Measurements from ENCODE around the gene ALDH3A2.
"Not testable (repeated sequence)": the region's sequence is repeated elsewhere in the genome, so short reads cannot be mapped to it uniquely, and the experiment has no call there.

Gene ALDH3A2

DNA sequence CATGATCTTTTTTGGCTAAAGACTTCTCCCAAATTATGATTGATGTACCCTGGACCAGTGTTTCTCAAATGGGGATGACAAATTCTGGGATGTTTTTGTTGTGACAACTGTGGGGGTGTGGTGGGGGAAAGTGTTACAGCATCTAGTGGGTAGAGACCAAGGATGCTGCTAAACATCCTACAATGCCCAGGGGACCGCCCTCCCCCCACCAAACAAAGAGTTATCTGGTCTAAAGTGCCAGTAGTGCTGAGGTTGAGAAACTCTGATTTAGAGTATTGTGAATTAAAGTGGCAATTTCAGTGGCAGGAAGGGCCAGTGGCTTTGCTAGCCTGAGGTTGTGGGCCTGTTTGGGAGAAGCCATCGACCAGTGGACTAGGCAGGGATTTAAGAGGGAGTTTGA lies 34.6 kb downstream of the ALDH3A2 start:
- no peak for DNase-seq

DNA sequence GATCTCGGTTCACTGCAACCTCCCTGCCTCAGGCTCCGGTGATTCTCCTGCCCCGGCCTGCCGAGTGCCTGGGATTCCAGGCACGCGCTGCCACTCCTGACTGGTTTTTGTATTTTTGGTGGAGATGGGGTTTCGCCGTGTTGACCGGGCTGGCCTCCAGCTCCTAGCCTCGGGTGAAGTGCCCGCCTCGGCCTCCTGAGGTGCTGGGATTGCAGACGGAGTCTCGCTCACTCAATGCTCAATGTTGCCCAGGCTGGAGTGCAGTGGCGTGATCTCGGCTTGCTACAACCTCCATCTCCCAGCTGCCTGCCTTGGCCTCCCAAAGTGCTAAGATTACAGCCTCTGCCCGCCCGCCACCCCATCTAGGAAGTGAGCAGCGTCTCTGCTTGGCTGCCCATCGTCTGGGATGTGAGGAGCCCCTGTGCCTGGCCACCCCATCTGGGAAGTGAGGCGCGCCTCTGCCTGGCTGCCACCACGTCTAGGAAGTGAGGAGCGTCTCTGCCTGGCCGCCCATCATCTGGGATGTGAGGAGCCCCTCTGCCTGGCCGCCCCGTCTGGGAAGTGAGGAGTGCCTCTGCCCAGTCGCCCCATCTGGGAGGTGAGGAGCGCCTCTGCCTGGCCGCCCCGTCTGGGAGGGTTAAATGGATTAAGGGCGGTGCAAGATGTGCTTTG lies 36.5 kb downstream of the ALDH3A2 start:
- not testable (repeated sequence) for DNase-seq

DNA sequence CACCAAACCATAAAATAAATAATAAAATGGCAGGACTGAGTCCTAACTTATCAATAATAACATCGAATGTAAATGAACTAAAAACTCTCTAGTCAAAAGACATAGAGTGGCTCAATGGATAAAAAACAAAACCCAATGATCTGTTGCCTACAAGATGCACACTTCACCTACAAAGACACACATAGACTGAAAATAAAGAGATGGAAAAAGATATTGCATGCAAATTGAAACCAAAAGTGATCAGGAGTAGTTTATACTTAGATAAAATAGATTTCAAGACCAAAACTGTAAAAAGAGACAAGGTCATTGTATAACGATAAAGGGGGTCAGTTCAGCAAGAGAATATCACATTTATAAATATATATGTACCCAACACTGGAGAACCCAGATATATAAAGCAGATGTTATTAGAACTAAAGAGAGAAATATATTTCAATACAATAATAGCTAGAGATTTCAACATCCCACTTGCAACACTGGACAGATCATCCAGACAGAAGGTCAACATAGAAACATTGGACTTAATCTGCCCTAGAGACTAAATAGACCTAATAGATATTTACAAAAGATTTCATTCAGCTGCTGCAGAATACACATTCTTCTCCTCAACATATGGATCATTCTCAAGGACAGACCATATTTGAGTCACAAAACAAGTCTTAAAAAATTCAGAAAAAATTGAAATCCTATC lies 38.0 kb downstream of the ALDH3A2 start:
- no peak for DNase-seq

DNA sequence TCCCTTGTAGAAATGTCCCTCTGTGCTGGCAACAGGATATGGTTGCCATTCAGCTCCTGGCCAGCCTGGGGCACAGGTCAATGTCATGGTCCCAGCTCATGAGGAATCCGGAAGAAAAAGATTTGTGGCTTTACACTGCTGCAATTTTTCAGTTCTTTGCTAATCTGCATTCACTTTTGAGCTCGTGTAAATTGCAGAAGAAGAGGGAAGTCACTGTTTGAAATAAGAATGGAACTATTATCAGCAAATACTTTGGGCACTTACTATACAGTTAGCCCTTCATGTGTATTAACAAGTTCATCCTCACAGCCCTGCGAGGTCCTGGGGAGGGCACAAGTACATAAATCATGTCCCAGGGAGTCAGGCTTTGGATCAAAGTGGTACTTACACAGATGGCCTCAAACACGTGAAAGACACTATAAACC lies 53.7 kb downstream of the ALDH3A2 start:
- DNase-seq, result no peak

DNA sequence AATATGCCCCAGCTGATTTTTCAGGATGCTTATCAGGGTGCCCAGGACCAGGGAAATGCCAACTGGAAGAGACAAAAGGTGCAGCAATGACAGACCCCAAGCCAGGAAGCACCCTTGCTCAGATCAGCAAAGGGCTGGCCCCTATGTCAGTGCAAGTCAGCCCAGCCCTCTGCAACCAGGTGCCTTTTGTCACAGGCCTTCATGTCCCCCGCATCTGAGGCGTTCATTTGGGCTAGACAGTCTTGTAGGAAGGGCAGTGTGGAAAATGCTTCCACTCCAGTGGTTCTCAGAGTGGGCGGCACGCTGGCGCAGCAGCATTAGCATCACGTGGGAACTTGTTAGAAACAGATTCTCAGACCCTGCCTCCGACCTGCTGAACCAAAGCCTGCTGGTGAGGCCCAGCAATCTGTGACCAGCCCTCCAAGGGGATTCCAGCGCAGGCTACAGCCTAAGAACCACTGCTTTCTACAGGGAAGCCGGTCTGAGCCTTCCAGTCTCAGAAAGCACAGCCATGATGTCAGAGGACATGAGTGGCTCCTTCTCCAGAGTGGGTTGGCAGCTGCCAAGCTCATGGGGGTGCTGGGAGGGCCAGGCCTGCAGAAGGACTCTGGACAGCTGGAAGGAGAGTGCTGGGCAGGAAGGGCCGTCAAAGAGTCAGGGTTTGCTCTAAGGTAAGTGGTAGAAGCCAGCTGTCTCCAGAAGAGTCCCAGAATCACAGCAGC lies 54.7 kb downstream of the ALDH3A2 start:
- no peak for DNase-seq

- no peak for DNase-seq
These were observed 55.5 kb downstream of the ALDH3A2 start for GRCh38 chr17:19703828-19704613.

- no peak for DNase-seq
These were observed 56.6 kb downstream of the ALDH3A2 start for GRCh38 chr17:19705201-19705600.

DNA sequence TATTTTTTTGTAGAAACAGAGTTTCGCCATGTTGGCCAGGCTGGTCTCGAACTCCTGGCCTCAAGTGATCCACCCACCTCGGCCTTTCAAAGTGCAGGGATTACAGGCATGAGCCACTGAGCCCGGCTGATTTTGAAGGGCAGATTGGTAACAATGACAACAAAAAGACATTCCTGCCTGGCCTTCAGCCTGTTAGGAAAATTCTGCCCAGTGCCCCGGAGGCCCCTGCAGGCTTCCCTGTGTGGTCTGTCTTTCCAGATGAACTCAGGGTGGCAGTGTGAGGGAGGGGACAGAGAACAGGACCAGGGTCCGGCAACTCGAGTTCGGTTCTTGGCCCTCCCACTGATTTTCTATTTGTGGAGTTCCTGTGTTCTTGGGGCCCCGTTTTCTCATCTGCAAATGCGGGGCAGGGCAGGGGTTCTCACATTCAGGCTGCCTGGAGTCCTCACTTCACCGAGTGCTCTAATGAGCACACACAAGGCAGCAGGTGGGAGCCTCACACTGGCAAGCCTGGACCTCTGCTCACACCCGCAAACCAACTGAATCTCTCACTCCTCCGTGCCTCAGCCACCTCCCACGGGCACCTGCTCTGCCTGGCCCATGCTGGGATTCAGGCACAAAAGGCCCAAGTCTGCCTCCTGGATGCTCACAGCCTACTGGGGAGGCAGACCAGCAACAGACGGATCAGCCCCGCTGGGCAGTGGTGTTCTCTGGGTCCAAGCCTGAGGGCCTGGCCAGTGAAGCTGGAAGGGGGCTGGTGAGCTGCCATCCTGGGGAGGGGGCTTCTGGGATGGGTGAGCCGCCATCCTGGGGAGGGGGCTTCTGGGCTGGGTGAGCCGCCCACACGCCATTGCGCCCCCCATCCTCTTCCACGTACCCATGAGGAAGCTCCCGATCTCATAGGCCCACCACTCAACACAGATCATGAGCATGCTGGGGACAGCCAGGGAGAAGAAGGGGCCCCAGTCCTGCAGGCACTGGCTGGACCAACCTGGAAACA lies 57.5 kb downstream of the ALDH3A2 start:
- no peak for DNase-seq

DNA sequence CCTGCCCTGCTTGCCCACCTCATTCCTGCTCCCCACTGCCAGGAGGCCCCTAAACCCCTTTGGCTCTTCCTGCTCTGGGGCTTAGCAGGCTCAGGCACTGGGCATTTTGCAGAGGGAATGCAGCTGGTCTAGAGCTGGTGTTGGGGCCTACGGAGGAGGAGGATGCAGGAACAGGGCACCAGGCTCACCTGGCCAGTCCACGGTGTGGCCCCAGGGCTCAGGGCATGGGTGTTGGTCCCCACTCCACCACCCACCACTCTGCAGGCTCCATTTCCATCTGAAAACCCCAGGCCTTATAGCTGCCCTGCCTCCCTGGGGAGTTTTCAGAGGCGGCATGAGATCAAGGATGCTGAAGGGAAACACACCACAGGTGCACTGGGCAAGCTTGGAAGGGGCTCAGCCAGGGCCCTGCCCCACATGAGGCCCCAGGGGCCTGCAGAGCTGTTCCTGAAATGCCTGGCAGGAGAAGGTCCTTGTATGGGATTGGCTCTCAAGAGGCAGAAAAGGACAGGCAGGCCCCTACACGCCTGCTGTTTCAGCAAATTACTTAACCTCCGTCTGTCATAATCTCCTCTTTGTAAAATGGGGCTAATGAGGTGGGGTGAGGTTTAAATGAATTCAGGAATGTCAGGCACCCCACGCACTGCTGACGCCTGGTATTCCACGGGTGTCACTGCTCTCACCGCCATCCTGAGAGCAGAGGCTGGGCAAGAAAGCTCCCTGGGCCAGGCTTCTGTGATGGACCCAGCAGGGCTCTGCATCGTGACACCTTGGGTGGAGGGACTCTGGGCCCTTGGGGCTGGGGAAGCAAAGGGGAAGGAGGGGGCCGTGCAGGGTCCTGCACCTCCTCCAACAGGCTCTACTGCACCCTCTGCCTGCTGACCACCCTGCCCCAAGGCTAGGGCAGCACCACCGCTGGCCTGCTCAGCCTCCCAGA lies 58.5 kb downstream of the ALDH3A2 start:
- DNase-seq, result no peak

DNA sequence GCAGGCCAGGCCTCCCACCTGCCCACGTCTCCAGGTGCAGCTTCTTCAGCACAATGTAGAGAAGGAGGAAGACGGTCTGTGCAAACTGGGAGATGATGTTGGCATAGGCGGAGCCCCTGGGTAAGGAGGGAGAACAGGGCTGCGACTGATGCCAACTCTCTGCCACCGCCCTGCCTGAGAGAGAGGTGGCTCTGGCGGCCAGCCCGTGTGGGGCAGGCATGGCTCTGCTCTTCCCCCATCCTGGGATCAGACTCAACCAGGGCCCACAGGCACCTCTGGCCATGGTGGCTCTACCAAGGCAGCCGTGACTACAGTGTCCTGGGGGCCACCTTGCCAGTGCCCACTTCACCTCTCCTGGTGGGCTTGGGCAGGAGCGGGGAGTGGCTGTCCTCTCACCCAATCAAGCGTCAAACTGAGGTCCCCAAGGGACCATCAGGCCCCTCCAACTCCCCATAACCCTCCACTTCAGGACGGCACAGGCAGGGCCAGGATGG lies 59.2 kb downstream of the ALDH3A2 start:
- no peak for DNase-seq

DNA sequence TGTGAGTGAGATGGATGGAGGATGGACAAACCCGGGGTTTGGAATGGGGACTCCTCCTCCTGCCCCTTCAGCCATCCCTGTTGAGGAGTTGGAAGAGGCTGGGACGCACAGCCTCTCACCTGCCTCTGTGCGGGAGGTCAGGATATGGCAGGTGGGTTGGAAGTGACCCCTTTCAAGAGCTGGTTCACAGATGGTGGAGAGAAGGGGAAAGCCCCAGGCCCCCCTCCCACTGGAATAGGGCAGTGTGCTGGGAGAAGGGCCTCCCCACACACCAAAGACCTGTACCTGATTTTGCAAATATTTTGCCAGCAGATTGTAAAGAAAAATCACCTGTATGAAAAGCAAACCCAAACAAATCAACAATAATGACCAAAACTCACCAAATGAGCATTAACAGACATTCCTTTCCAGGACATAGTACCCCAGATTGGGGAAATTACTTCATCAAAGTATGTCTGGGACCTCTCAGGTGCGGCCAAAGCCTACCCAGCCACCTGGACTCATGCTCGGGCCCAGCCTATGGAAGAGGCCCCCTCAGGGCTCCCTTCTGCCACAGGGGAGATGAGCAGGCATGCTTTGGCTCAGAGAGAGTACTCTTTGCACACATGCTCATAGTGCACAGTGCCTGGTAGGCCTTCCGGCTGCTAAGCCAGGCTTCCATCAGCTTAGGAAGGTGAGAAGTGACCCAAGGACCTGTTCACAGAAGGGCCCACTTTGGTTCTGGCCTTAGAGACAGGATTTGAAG lies 60.1 kb downstream of the ALDH3A2 start:
- DNase-seq, result no peak

DNA sequence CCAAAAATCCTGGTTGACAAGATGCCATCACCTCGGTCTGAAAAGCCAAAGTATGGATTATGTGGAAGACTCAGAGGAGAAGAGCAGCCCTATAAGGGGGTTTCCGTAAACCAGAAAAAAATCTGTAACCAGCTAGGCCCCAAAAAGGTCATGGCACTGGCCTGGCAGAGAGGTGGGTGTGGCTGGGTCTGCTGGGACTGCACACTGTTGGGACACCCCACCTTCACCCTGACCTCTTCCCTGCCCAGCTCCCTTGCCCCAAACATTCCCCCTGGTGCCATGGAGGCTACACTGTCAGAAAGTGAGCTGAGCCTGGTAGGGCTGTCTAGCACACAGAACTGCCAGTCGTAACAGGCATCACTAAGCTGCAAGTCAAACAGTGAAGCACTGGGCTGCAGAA lies 61.3 kb downstream of the ALDH3A2 start:
- no peak for DNase-seq

DNA sequence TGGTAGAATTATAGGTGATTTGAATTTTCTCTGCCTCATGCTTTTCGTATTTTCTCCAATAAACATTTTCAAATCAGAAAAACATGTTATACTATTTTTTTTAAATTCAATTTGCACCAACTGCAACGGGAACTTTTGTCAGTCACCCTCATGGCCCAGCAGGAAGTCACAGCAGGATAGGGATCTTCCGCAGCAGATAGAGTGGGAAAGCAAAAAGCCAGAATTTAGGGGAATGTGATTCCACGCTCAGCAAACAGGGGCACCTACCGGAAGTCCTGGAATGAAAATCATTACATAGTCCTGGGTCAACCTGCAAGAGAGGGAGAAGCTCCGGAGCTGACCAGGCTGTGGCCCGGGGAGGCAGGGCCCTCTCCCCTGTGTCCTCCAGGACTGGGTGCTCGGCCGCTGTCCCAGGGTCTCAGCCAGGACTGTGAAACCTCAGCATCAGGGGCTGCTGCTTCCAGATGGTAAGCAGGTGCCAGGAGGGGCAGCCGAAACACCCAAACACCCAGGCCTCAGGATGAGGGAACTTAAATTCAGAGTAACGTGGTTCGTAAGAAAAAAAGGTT lies 64.0 kb downstream of the ALDH3A2 start:
- DNase-seq, result no peak

GRCh38 chr17:19713462-19713861 lies 64.9 kb downstream of the ALDH3A2 start:
- no peak for DNase-seq

DNA sequence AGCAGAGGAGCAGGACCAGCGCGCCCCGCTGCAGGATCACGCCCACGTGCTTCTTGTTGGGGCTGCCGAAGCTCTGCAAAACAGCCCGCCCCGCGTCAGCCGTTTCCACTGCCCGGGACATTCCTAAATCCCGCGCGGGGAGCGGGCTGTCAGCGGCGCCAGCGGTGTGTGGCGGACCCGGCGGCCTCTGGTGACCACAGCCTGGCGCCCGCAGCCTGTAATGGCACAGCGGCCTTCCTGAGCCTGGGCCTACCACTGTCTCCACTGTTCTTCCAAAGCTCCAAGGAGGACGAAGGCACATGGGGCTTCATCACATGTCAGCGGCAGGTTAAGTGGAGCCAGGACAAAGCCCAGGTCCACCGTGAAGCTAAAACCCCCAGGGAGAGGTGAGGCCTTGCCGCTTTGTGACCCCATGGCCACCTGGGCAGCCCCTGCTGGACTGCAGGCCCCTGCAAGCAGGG lies 65.4 kb downstream of the ALDH3A2 start:
- DNase-seq, result no peak

DNA sequence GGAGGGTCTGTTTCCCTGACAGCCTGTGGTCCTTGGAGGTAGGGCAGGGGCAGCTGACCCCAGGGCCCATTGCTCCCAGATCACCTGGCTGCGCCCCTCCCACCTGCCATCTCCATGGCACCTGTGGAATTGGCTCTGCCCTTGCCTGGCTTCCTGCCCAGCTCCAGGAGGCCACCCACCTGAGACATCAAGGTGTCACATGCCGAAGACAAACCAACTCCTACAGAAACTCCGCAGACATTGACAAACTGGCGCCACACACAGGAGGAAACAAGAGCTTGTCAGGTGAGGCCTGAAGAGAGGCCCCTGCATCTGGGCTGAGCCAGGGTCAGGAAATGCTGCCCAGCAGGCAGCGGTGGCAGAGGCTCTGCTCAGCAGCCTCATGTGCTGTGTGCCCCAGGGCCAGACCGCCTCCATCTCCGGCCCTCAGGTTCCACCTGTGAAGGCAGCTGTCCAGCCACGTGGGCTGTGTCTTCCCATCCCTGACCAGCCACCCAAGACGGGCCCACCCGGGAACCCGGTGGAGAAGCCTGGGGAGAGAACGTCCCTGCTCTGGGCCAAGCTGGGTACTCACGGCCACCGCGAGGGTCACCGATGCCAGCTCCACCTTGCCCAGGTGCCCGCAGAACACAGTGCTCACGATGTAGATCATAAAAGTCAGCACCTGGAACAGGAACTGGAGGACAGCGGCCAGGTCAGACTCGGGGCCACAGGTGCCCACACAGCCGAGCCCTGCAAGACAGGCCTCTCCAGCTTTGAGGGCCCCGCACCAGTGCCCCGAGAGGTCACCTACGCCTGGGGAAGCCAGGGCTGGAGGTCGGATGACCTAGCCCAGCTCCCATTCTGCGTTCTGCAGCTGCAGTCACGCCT lies 66.2 kb downstream of the ALDH3A2 start:
- DNase-seq, result no peak

DNA sequence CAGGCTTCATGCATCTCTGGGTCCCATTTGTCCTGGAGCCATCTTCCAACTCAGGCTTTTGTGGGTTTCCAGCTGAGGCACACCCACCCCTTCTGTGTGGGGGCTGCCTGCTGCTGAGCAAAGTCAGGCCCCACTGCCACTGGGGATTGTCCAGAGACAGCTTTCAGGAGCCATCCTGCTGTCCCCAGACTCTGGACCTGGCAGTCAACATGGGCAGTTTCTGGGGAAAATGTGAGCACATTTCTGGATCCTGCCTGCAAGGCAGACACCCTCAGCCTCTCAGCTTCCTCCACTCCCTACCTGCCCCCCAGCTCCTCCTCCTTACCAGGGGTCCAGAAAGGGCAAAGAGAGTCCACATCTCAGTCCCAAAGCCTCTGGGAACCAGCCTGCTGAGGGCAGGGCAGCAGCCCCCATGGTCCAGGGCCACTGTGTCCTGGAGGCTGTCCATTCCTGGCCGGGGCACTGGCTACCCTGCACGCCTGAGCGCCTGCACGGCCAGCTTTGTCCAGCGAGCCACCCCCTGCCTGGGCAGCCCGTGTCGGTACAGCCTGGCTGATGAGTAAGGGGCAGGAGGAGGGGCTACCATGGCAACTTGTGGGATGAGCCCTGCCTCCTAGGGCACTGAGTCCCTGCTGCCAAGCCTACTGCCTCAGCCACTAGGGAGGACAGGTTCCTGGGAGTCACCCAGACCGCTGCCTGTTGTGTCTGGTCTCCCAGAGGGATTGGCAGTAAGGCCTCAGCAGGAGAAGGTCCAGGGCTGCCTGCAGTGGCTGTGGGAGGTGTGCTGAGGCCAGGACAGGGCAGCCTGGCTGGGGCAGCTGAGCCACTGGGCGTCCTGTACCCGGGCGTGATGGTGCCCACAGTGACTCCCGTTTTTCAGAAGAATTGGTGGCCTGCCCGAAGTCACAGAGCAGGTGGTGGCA lies 67.8 kb downstream of the ALDH3A2 start, which contains the start of gene SLC47A2:
TSS of gene SLC47A2 (minus strand) at position 477 of the 923 bp plus-strand sequence. CDS start at position 448, 29 bp downstream.
- no peak for DNase-seq
